SK-N-SH treated with all-trans-retinoic acid at 6 μM for 48 hours (cell line): ENCODE data around the gene ERI3.

Source experiments
- ARNTL ChIP-seq: fragments of 450-650 bp; formaldehyde crosslinking; IDR thresholded peaks from 2 replicates; pipeline ENCODE4 v1.5.0; 2020; ENCODE audit warnings: low read depth, mild to moderate bottlenecking, moderate library complexity, borderline replicate concordance
- GLIS3 ChIP-seq: fragments of 250-450 bp; sonication (Bioruptor Pico); IDR thresholded peaks from 2 replicates; pipeline ENCODE4 v1.5.0; 2020; ENCODE audit warnings: mild to moderate bottlenecking, moderate library complexity
- RARB ChIP-seq: fragments of 250-450 bp; sonication (Bioruptor Pico); IDR thresholded peaks from 2 replicates; pipeline ENCODE4 v1.8.0; 2021; ENCODE audit warnings: mild to moderate bottlenecking, moderate library complexity
- TCF4 ChIP-seq: fragments of 250-450 bp; sonication (Bioruptor Pico); IDR thresholded peaks from 2 replicates; pipeline ENCODE4 v1.8.0; 2021; ENCODE audit warnings: mild to moderate bottlenecking, moderate library complexity, borderline replicate concordance
- TOX ChIP-seq: fragments of 250-450 bp; sonication (Bioruptor Pico); IDR thresholded peaks from 2 replicates; pipeline ENCODE4 v1.8.0; 2021; ENCODE audit warnings: mild to moderate bottlenecking, moderate library complexity, borderline replicate concordance
- ZFP3 ChIP-seq: fragments of 250-450 bp; sonication (Bioruptor Pico); IDR thresholded peaks from 2 replicates; pipeline ENCODE4 v1.5.0; 2020; ENCODE audit warnings: mild to moderate bottlenecking, moderate library complexity
- ZFP30 ChIP-seq: fragments of 450-650 bp; formaldehyde crosslinking; IDR thresholded peaks from 2 replicates; pipeline ENCODE4 v1.5.0; 2022; ENCODE audit warnings: mild to moderate bottlenecking, moderate library complexity
- ZNF8 ChIP-seq: fragments of 450-650 bp; formaldehyde crosslinking; IDR thresholded peaks from 2 replicates; pipeline ENCODE4 v1.5.0; 2020; ENCODE audit warnings: mild to moderate bottlenecking, moderate library complexity
- TF ChIP-seq, protein P1 (sequence below): fragments of 250-450 bp; sonication (Bioruptor Pico); IDR thresholded peaks from 2 replicates; pipeline ENCODE4 v1.8.0; 2020; ENCODE audit warnings: mild to moderate bottlenecking, moderate library complexity, borderline replicate concordance
- TF ChIP-seq, protein P2 (sequence below): fragments of 250-450 bp; sonication (Bioruptor Pico); IDR thresholded peaks from 2 replicates; pipeline ENCODE4 v1.8.0; 2021; ENCODE audit warnings: low read depth, mild to moderate bottlenecking, moderate library complexity, borderline replicate concordance
- TF ChIP-seq, protein P3 (sequence below): fragments of 250-450 bp; sonication (Bioruptor Pico); IDR thresholded peaks from 2 replicates; pipeline ENCODE4 v1.5.0; 2020; ENCODE audit warnings: mild to moderate bottlenecking, moderate library complexity
- TF ChIP-seq, protein P4 (sequence below): fragments of 250-450 bp; sonication (Bioruptor Pico); IDR thresholded peaks from 2 replicates; pipeline ENCODE4 v1.5.1; 2021; ENCODE audit warnings: mild to moderate bottlenecking, moderate library complexity

DNA sequence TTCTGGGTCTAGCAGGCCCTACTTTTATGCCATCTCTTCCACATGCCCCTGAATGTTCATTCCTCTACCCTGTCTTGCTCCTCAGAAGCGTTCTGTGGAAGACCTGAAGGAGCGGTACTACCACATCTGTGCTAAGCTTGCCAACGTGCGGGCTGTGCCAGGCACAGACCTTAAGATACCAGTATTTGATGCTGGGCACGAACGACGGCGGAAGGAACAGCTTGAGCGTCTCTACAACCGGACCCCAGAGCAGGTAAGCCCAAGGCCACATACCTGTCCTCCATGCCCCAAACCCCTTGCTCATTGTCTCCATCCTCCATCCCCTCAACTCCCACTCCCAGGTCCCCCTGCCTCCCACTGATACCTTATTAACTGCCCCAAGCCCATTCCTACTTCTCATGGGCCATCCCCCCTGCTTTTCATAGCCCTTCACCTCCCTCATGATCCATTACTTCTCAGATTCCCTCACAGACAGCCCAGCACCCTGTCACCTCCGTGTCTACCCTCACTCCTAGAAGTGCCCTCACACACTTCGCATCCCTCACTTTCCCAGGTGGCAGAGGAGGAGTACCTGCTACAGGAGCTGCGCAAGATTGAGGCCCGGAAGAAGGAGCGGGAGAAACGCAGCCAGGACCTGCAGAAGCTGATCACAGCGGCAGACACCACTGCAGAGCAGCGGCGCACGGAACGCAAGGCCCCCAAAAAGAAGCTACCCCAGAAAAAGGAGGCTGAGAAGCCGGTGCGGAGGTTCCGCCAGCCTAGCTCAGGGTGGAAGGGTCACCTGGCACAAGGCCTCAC is 136.4 kb downstream of the ERI3 start:
- TF ChIP-seq, protein P1, sequence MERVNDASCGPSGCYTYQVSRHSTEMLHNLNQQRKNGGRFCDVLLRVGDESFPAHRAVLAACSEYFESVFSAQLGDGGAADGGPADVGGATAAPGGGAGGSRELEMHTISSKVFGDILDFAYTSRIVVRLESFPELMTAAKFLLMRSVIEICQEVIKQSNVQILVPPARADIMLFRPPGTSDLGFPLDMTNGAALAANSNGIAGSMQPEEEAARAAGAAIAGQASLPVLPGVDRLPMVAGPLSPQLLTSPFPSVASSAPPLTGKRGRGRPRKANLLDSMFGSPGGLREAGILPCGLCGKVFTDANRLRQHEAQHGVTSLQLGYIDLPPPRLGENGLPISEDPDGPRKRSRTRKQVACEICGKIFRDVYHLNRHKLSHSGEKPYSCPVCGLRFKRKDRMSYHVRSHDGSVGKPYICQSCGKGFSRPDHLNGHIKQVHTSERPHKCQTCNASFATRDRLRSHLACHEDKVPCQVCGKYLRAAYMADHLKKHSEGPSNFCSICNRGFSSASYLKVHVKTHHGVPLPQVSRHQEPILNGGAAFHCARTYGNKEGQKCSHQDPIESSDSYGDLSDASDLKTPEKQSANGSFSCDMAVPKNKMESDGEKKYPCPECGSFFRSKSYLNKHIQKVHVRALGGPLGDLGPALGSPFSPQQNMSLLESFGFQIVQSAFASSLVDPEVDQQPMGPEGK (CRISPR knock-in tag): no peak
- no peak for TF ChIP-seq TOX
- TF ChIP-seq, protein P2, sequence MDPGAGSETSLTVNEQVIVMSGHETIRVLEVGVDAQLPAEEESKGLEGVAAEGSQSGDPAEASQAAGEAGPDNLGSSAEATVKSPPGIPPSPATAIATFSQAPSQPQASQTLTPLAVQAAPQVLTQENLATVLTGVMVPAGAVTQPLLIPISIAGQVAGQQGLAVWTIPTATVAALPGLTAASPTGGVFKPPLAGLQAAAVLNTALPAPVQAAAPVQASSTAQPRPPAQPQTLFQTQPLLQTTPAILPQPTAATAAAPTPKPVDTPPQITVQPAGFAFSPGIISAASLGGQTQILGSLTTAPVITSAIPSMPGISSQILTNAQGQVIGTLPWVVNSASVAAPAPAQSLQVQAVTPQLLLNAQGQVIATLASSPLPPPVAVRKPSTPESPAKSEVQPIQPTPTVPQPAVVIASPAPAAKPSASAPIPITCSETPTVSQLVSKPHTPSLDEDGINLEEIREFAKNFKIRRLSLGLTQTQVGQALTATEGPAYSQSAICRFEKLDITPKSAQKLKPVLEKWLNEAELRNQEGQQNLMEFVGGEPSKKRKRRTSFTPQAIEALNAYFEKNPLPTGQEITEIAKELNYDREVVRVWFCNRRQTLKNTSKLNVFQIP: no peak
- TF ChIP-seq TCF4 (CRISPR knock-in tag): no peak
- TF ChIP-seq ARNTL: no peak
- TF ChIP-seq ZNF8 (CRISPR knock-in tag): no peak
- TF ChIP-seq ZFP3 (CRISPR knock-in tag): no peak
- no peak for TF ChIP-seq GLIS3 (CRISPR knock-in tag)
- TF ChIP-seq ZFP30 (CRISPR knock-in tag): no peak
- TF ChIP-seq RARB (CRISPR knock-in tag): no peak
- TF ChIP-seq, protein P3, sequence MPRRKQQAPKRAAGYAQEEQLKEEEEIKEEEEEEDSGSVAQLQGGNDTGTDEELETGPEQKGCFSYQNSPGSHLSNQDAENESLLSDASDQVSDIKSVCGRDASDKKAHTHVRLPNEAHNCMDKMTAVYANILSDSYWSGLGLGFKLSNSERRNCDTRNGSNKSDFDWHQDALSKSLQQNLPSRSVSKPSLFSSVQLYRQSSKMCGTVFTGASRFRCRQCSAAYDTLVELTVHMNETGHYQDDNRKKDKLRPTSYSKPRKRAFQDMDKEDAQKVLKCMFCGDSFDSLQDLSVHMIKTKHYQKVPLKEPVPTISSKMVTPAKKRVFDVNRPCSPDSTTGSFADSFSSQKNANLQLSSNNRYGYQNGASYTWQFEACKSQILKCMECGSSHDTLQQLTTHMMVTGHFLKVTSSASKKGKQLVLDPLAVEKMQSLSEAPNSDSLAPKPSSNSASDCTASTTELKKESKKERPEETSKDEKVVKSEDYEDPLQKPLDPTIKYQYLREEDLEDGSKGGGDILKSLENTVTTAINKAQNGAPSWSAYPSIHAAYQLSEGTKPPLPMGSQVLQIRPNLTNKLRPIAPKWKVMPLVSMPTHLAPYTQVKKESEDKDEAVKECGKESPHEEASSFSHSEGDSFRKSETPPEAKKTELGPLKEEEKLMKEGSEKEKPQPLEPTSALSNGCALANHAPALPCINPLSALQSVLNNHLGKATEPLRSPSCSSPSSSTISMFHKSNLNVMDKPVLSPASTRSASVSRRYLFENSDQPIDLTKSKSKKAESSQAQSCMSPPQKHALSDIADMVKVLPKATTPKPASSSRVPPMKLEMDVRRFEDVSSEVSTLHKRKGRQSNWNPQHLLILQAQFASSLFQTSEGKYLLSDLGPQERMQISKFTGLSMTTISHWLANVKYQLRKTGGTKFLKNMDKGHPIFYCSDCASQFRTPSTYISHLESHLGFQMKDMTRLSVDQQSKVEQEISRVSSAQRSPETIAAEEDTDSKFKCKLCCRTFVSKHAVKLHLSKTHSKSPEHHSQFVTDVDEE (CRISPR knock-in tag): no peak
- TF ChIP-seq, protein P4, sequence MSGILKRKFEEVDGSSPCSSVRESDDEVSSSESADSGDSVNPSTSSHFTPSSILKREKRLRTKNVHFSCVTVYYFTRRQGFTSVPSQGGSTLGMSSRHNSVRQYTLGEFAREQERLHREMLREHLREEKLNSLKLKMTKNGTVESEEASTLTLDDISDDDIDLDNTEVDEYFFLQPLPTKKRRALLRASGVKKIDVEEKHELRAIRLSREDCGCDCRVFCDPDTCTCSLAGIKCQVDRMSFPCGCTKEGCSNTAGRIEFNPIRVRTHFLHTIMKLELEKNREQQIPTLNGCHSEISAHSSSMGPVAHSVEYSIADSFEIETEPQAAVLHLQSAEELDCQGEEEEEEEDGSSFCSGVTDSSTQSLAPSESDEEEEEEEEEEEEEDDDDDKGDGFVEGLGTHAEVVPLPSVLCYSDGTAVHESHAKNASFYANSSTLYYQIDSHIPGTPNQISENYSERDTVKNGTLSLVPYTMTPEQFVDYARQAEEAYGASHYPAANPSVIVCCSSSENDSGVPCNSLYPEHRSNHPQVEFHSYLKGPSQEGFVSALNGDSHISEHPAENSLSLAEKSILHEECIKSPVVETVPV (CRISPR knock-in tag): no peak
